Thyroid gland (tissue), 4 donors: ENCODE data around the gene CCNQ.

ENCODE experiments used
- CTCF ChIP-seq, 6 experiments: fragments of 200-600 bp in 3 of 6; fragments of 450-650 bp in 3 of 6; sonication (generic) in 3 of 6; IDR thresholded peaks; one replicate each; pipeline ENCODE4 v1.5.1; 2016 to 2019; ENCODE audit warnings: antibody characterized with exemption in 6 of 6, mild to moderate bottlenecking in 2 of 6, inconsistent platforms in 1 of 6, moderate library complexity in 1 of 6
- POLR2A ChIP-seq, 2 donors: fragments of 450-650 bp; IDR thresholded peaks; one replicate each; pipeline ENCODE4 v1.6.1; 2017; ENCODE audit warnings: antibody characterized with exemption in 2 of 2, mild to moderate bottlenecking in 2 of 2, moderate library complexity in 1 of 2

GRCh38 chrX:153637121-153638040, 38.4 kb upstream of the CCNQ start:
- TF ChIP-seq CTCF (IDR thresholded peaks at IDR 0.05) (no peak), POLR2A (IDR thresholded peaks at IDR 0.05) (no peak)
